BJ (cell line): Measurements from ENCODE around the gene NFASC. TPM values are rescaled to one million over a fixed set of nuclear protein-coding genes. Genes with fewer than 3 reads are reported as not detected.

Experiments used
- CTCF ChIA-PET: fragments of 350-600 bp; formaldehyde crosslinking; extraction: SDS; loops from one replicate; lab custom pipeline; 2021; ENCODE audit warnings: antibody characterized with exemption, inconsistent platforms; lab: Yijun Ruan, JAX
- POLR2A ChIA-PET: fragments of 300-600 bp; sonication (Branson Sonifier 250); formaldehyde crosslinking; extraction: SDS; loops from one replicate; lab custom pipeline; 2021; ENCODE audit warnings: antibody characterized with exemption; lab: Charles Lee
- DNase-seq: peaks from one replicate; pipeline ENCODE4 v3.0.0-alpha.2; 2011; ENCODE audit warnings: low read depth
- H3K27me3 ChIP-seq: 2 replicates; pipeline ENCODE4 v1.6.0; 2011; ENCODE audit warnings: low read length; ENCODE audit not compliant: control insufficient read depth, insufficient read depth
- H3K36me3 ChIP-seq: 2 replicates; pipeline ENCODE4 v1.5.1; 2011; ENCODE audit warnings: low read length; ENCODE audit not compliant: control insufficient read depth, insufficient read depth
- H3K4me3 ChIP-seq: 2 replicates; pipeline ENCODE4 v1.5.1; 2011; ENCODE audit warnings: low read depth, mild to moderate bottlenecking, control low read depth, low read length
- polyA plus RNA-seq: library from polyadenylated mRNA; depleted of rRNA; stranded (reverse); fragments of >200 nt; gene quantifications from 2 replicates; pipeline ENCODE4 v1.2.3, GENCODE V29; 2011
- TF ChIP-seq, protein P1 (sequence below): IDR thresholded peaks from 2 replicates; pipeline ENCODE4 v1.5.1; 2011; ENCODE audit warnings: low read depth, mild to moderate bottlenecking, control low read depth, inconsistent platforms, low read length, moderate library complexity; ENCODE audit not compliant: insufficient read depth

Gene NFASC
- polyA plus RNA-seq, 1 experiment, result 10.9 TPM

DNA sequence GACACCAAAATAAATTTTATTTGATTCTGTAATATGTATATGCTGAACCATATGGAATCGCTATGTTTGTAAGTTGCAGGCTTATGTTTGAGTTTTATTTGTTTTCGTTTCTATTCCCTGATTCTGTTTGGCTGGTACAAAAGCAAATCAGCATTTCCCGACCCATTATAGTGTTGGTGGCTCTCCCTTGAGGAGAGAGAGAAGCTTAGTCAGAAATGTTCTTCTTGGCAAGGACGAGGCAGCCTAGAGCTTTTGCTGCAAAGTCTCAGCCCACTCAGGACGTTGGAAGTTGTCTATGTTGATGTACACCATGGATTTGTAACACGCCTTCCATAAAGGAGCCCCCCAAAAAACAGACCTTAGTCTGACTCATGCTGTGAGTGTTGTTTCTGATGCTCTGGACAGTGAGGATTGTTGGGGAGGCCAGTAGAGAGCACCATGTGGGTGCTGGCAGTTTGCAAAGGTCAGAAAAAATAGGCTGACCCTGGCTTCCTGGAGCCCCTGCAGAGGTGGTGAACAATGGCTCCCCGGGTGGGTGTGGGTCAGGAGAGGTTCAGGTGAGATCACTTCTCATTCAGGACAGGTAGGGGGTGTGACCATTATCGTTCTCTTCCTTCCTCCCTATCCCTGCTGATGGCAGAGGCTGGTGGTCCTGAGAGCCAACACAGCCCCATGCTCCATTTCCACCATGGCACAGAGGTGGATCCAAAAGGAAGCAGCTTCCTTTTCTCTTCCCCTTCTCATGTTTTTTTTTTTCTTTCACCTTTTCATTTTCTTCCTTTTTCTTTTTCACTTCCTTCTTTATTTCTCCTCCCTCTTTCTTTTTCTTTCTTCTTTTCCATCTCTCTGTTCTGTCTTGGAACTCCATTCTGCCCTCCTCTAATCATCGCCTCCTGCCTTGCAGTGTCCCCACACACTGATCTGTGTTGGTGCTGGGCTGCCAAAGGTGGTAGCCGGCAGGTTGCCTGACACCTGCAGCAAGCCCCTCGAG is 88.0 kb downstream of the NFASC start:
- ChIA-PET CTCF (interaction anchor here (1.2 kb wide), 1 partner anchor 103 kb away, joined by 4 read pairs; no protein-coding TSS in a partner anchor), POLR2A (no interaction called here)
- no peaks in the 10 kb centered on the region for H3K27me3 ChIP-seq
- DNase-seq, result no peak
- peaks cover 9% of the 10 kb centered on the region for H3K36me3 ChIP-seq
- TF ChIP-seq, protein P1, sequence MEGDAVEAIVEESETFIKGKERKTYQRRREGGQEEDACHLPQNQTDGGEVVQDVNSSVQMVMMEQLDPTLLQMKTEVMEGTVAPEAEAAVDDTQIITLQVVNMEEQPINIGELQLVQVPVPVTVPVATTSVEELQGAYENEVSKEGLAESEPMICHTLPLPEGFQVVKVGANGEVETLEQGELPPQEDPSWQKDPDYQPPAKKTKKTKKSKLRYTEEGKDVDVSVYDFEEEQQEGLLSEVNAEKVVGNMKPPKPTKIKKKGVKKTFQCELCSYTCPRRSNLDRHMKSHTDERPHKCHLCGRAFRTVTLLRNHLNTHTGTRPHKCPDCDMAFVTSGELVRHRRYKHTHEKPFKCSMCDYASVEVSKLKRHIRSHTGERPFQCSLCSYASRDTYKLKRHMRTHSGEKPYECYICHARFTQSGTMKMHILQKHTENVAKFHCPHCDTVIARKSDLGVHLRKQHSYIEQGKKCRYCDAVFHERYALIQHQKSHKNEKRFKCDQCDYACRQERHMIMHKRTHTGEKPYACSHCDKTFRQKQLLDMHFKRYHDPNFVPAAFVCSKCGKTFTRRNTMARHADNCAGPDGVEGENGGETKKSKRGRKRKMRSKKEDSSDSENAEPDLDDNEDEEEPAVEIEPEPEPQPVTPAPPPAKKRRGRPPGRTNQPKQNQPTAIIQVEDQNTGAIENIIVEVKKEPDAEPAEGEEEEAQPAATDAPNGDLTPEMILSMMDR, result no peak
- no peak overlapping the region for H3K4me3 ChIP-seq

DNA sequence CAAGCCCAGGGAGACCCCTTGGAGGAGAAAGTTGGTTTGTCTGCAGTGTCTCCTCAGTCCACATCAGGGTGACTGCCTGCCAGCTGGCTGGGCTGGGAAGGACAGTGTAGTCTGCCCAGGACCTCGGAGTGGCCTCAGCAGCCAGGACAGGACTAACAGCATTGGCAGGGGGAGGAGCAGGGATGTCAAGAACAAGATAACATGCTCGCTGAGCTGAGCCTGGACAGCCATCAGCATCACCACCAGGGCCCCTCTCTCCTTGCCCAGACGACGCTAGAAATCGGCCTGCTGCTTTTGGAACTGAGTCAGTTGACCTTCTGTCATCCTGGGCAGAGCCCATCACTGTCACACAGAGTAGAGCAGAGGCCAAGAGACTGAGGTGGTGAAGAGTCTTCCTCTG is 88.7 kb downstream of the NFASC start:
- CTCF ChIA-PET, result interaction anchor here (3.9 kb wide), 1 partner anchor 152 kb away, joined by 19 read pairs; no protein-coding TSS in a partner anchor
- DNase-seq, result no peak
- Histone ChIP-seq H3K4me3 (no peak overlapping the region), H3K27me3 (no peaks in the 10 kb centered on the region), H3K36me3 (peaks cover 8% of the 10 kb centered on the region)
- POLR2A ChIA-PET, result no interaction called here
- TF ChIP-seq, protein P1, result no peak

DNA sequence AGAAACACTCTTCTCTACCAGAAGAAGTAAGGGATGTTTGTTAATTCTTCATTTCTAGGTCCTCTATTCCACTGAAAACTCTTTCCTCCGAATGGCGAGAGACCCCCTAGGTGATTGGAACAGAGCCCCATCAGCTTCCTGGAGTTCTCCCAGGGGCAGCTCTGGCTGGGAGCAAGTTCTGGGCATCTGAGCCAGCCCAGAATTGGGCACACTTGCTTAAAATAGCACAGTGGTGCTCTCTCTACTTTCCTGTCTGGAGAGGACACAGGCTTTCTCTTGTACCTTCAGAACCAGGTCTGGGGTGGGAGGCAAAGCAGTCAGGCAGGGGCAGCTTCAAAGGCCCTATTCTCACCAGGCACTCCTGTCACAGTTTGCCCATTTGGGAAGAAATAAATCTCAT is 89.2 kb downstream of the NFASC start:
- TF ChIP-seq, protein P1, result no peak
- ChIA-PET CTCF (interaction anchor here (3.9 kb wide), 1 partner anchor 153 kb away, joined by 19 read pairs; no protein-coding TSS in a partner anchor), POLR2A (no interaction called here)
- DNase-seq, result no peak
- Histone ChIP-seq H3K27me3 (no peaks in the 10 kb centered on the region), H3K36me3 (peaks cover 6% of the 10 kb centered on the region), H3K4me3 (no peak overlapping the region)

DNA sequence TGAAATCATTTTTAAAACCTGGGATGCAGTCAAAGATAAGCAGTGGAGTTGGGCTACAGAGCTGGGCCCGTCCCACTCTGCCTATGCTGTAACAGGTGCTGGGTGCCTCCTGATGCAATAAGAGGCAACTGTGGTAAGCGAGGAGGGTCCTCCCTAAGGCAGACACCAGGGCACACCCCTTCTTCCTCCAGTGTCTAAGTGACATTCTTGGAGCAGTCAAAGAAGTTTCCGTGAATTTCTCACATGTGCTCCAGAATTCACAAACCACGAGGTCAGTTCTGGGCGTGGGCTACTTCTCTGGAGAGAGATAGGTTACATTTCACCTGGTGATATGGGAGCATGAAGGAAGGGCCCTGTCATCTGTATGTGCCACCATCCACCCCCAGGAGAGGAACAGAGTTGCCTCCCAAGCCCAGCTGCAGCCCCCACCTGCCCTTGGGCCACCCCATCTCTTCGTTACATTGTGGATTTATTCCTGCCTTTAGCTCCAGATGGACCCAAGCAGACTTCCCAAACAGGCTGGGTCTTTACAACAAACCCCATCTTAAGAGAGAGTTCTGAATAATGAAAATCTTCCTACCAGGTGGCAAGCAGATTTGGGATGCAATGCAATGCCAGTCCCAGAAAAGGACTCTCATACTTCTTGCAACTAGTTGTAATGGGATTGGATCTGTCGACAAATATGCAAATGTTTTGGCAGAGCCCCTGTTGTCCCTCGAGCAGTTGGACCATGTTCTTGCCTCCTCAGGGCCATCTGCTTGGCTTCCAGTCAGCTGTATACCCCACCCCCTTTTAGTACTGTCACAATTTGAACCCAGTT is 89.9 kb downstream of the NFASC start:
- CTCF ChIA-PET, result interaction anchor here (0.7 to 3.9 kb wide), 2 partner anchors 10 to 154 kb away, joined by 3 to 19 read pairs; no protein-coding TSS in a partner anchor
- no peak for DNase-seq
- Histone ChIP-seq H3K36me3 (peaks cover 6% of the 10 kb centered on the region), H3K27me3 (no peaks in the 10 kb centered on the region), H3K4me3 (no peak overlapping the region)
- POLR2A ChIA-PET, result no interaction called here
- TF ChIP-seq, protein P1, result no peak
